Ascending aorta (tissue), 2 donors: ENCODE data around the gene PREX1. TPM values are rescaled to one million over a fixed set of nuclear protein-coding genes. Genes with fewer than 3 reads are reported as not detected.

Source experiments
- DNase-seq, 2 donors: peaks; one replicate each; pipeline ENCODE4 v3.0.0-alpha.2; 2019; ENCODE audit warnings: low spot score in 2 of 2
- H3K27ac ChIP-seq, 2 donors: fragments of 200-600 bp; sonication (generic); one replicate each; pipeline ENCODE4 v1.5.1; 2016 to 2017; ENCODE audit warnings: mild to moderate bottlenecking in 1 of 2
- H3K27me3 ChIP-seq: fragments of 200-600 bp; sonication (generic); one replicate; pipeline ENCODE4 v1.5.1; 2017
- H3K36me3 ChIP-seq, 2 donors: fragments of 200-600 bp; sonication (generic); one replicate each; pipeline ENCODE4 v1.5.1; 2016
- H3K4me1 ChIP-seq, 2 donors: fragments of 200-600 bp; sonication (generic); one replicate each; pipeline ENCODE4 v1.5.1; 2016 to 2017; ENCODE audit warnings: mild to moderate bottlenecking in 1 of 2
- H3K4me3 ChIP-seq, 2 donors: fragments of 200-600 bp; sonication (generic); one replicate each; pipeline ENCODE4 v1.5.1; 2016 to 2017; ENCODE audit warnings: mild to moderate bottlenecking in 1 of 2
- H3K9me3 ChIP-seq, 2 donors: fragments of 200-600 bp; sonication (generic); one replicate each; pipeline ENCODE4 v1.5.1; 2016
- CTCF ChIP-seq, 3 experiments: fragments of 200-600 bp in 2 of 3; fragments of 450-650 bp in 1 of 3; sonication (generic) in 2 of 3; IDR thresholded peaks; one replicate each; pipeline ENCODE4 v1.5.1; 2016 to 2019; ENCODE audit warnings: antibody characterized with exemption in 3 of 3, mild to moderate bottlenecking in 1 of 3, moderate library complexity in 1 of 3
- intact Hi-C: fragments of 100-400 bp; cut with DNase I; formaldehyde crosslinking; loops from one replicate; pipeline ENCODE4 v1.15.1; 2023
- total RNA-seq: library from RNA; depleted of rRNA; stranded (reverse); fragments of >200 nt; gene quantifications from one replicate; pipeline ENCODE4 v1.1.0, GENCODE V29; 2016

PREX1 gene
- total RNA-seq, 1 donor from 2014 or later, result 75.4 TPM

- Histone ChIP-seq H3K27me3 (no peaks in the 10 kb centered on the region), H3K9me3 (no peaks in the 10 kb centered on the region), H3K4me1 (peaks cover 5 to 12% of the 10 kb centered on the region in 2 donors), H3K27ac (no peak overlapping the region), H3K36me3 (peaks cover 2 to 12% of the 10 kb centered on the region in 2 donors), H3K4me3 (no peak overlapping the region)
- TF ChIP-seq CTCF (IDR thresholded peaks at IDR 0.05), result no peak
- DNase-seq, result no peak
- intact Hi-C loops, result loop anchor here (1.0 to 5.0 kb wide), 4 partner anchors 322 to 956 kb away; no protein-coding TSS in a partner anchor
Measured at GRCh38 chr20:48619126-48620101, 208.4 kb downstream of the PREX1 start.

DNA sequence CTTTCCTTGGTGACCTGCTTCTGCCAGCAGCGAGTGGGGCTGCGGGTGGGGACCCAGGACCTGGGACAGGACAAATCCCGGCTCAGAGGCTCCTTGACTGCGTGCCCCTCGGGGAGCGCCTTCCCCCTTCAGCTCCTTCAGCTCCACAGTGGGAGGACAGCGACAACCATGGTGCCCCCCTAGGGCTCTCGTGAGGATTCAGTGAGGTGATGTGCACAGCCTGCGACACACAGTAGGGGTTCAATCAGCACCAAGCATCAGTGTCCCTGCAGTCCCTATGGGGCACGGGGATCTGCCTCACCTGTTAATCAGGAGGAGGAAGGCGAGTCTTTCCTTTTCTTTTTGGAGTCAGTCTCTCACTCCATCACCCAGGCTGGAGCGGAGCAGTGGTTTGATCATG lies 209.2 kb downstream of the PREX1 start:
- DNase-seq, result no peak

GRCh38 chr20:48618052-48618451 lies 209.7 kb downstream of the PREX1 start:
- Histone ChIP-seq H3K27me3 (no peaks in the 10 kb centered on the region), H3K36me3 (no peaks in the 10 kb centered on the region), H3K4me3 (no peak overlapping the region), H3K4me1 (peaks cover 5 to 12% of the 10 kb centered on the region in 2 donors), H3K27ac (no peak overlapping the region), H3K9me3 (no peaks in the 10 kb centered on the region)
- TF ChIP-seq CTCF (IDR thresholded peaks at IDR 0.05), result no peak
- DNase-seq, result no peak
- intact Hi-C loops, result no loop called here

More for the DNA sequence above, 209.2 kb downstream of the PREX1 start:
- H3K27me3 ChIP-seq, result no peaks in the 10 kb centered on the region
- intact Hi-C loops, result no loop called here
- H3K36me3 ChIP-seq, result peaks cover 0 to 4% of the 10 kb centered on the region in 2 donors
- no peak for TF ChIP-seq CTCF (IDR thresholded peaks at IDR 0.05)
- H3K4me3 ChIP-seq, result no peak overlapping the region
- no peaks in the 10 kb centered on the region for H3K9me3 ChIP-seq
- H3K4me1 ChIP-seq, result peaks cover 5 to 12% of the 10 kb centered on the region in 2 donors
- H3K27ac ChIP-seq, result no peak overlapping the region

GRCh38 chr20:48617481-48617880 lies 210.3 kb downstream of the PREX1 start:
- Histone ChIP-seq H3K27ac (no peak overlapping the region), H3K36me3 (no peaks in the 10 kb centered on the region), H3K9me3 (no peaks in the 10 kb centered on the region), H3K4me3 (no peak overlapping the region), H3K27me3 (no peaks in the 10 kb centered on the region), H3K4me1 (peaks cover 5 to 12% of the 10 kb centered on the region in 2 donors)
- DNase-seq, result no peak
- intact Hi-C loops, result no loop called here
- no peak for TF ChIP-seq CTCF (IDR thresholded peaks at IDR 0.05)

DNA sequence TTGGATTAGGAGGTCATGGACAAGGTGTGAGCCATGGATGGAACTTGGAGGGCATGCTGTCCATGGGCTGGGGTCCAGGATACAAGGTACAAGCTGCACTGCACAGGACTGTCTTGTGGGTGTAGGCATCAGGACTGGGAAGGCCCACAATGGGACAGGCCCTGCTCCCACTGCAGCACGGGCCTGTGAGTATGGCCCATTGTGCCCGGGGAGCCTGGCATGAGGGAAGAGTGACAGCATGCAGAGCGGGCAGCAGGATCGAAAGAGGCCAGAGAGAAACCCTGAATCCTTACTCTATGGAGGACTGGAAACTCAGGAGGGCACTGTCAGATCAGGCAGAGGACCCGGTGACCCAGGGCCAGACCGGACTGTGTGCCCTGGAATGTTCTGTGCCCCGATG lies 211.3 kb downstream of the PREX1 start:
- no peak for TF ChIP-seq CTCF (IDR thresholded peaks at IDR 0.05)
- no peak for DNase-seq
- H3K9me3 ChIP-seq, result no peaks in the 10 kb centered on the region
- intact Hi-C loops, result no loop called here
- H3K4me3 ChIP-seq, result no peak overlapping the region
- H3K4me1 ChIP-seq, result peaks cover 5 to 12% of the 10 kb centered on the region in 2 donors
- no peak overlapping the region for H3K27ac ChIP-seq
- no peaks in the 10 kb centered on the region for H3K27me3 ChIP-seq
- no peaks in the 10 kb centered on the region for H3K36me3 ChIP-seq
